Tibial artery (tissue), 4 donors: ENCODE data around the gene UCK2.

Source experiments
- DNase-seq, 2 donors: peaks; one replicate each; pipeline ENCODE4 v3.0.0-alpha.2; 2019
- H3K27ac ChIP-seq, 2 donors: fragments of 200-600 bp; sonication (generic) in 1 of 2; 1 replicate in 1 of 2; 2 replicates in 1 of 2; pipeline ENCODE4 v1.5.1; 2018 to 2019; ENCODE audit warnings: mild to moderate bottlenecking in 1 of 2
- H3K27me3 ChIP-seq, 2 donors: fragments of 200-600 bp; sonication (generic) in 1 of 2; one replicate each; pipeline versions ENCODE4 v1.5.1 to v1.6.0; 2016 to 2019
- H3K36me3 ChIP-seq, 3 donors: fragments of 200-600 bp; sonication (generic) in 2 of 3; one replicate each; pipeline ENCODE4 v1.5.1; 2016 to 2019; ENCODE audit warnings: mild to moderate bottlenecking in 2 of 3
- H3K4me1 ChIP-seq, 4 donors: fragments of 200-600 bp; sonication (generic) in 2 of 4; 1 replicate in 3 of 4; 2 replicates in 1 of 4; pipeline ENCODE4 v1.5.1; 2016 to 2019
- H3K4me3 ChIP-seq, 2 donors: fragments of 200-600 bp; sonication (generic) in 1 of 2; 1 replicate in 1 of 2; 2 replicates in 1 of 2; pipeline ENCODE4 v1.5.1; 2018 to 2019; ENCODE audit warnings: mild to moderate bottlenecking in 2 of 2
- H3K9me3 ChIP-seq, 3 donors: fragments of 200-600 bp; sonication (generic) in 1 of 3; one replicate each; pipeline ENCODE4 v1.5.1; 2016 to 2019
- CTCF ChIP-seq, 2 experiments: fragments of 200-600 bp in 1 of 2; fragments of 450-650 bp in 1 of 2; IDR thresholded peaks; one replicate each; pipeline ENCODE4 v1.5.1; 2017 to 2019; ENCODE audit warnings: antibody characterized with exemption in 2 of 2, mild to moderate bottlenecking in 1 of 2, moderate library complexity in 1 of 2
- intact Hi-C: fragments of 100-400 bp; cut with DNase I; formaldehyde crosslinking; loops from one replicate; pipeline ENCODE4 v1.15.0; 2023; ENCODE audit warnings: low total_unique reads

Gene UCK2

DNA sequence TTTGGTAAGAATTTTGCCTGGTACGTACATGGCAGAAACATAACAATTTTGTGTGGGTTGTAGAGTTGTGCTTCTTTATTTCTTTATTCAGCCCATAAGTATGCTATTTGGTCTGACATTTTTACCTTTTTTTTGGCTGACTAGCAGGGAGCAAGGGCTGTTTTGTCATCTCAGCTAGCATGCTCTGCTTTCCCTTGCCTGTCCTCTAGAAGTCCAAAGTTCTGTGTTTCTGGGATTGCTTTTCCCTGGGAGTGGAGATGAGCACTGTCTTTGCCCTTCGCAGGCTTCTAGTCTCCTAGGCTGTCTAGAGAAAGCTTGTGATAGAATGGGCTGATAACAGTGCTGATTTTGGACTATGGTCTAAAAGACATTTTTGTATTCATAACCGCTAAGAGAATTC, 7.5 kb downstream of the UCK2 start:
- H3K4me1 ChIP-seq, result peaks cover 0 to 9% (median 2%) of the 10 kb centered on the region in 4 donors
- no peak overlapping the region for H3K27ac ChIP-seq
- no peak overlapping the region for H3K4me3 ChIP-seq
- DNase-seq, result no peak
- H3K36me3 ChIP-seq, result no peaks in the 10 kb centered on the region
- H3K9me3 ChIP-seq, result no peaks in the 10 kb centered on the region
- no peaks in the 10 kb centered on the region for H3K27me3 ChIP-seq
- intact Hi-C loops, result loop anchor here (10.0 kb wide), 1 partner anchor 200 kb away; the partner anchor contains the start of gene MGST3
- TF ChIP-seq CTCF (IDR thresholded peaks at IDR 0.05), result no peak

GRCh38 chr1:165836664-165837482, 9.5 kb downstream of the UCK2 start:
- no peak for DNase-seq
- intact Hi-C loops, result loop anchor here (10.0 kb wide), 1 partner anchor 202 kb away; the partner anchor contains the start of gene MGST3

DNA sequence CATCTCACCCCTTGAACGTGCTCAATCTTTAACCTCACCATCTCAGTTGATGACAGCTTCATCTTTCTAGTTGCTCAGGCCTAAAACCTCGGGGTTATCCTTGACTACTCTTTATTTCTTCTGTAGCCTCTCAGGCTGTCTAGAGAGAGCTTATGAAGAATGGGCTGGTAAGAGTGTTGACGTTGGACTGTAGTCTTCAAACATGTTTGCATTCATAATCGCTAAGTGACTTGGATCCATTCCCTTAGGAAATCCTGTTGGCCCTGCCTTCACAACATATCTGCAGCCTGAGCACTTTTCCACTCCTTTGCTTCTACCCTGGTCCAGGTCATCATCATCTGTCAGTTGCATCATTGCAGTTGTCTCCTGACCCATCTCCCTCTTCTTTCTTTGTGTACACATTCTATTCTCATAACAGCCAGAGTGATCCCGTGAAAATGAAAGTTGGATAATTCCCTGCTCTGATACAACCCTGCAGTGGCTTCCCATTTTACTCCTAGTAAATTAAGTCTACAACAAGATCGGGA, 10.5 kb downstream of the UCK2 start:
- Histone ChIP-seq H3K4me1 (peaks cover 0 to 18% (median 4%) of the 10 kb centered on the region in 4 donors), H3K27ac (no peak overlapping the region), H3K9me3 (no peaks in the 10 kb centered on the region), H3K4me3 (no peak overlapping the region), H3K27me3 (no peaks in the 10 kb centered on the region), H3K36me3 (no peaks in the 10 kb centered on the region)
- intact Hi-C loops, result loop anchor here (10.0 kb wide), 1 partner anchor 203 kb away; the partner anchor contains the start of gene MGST3
- DNase-seq, result no peak
- no peak for TF ChIP-seq CTCF (IDR thresholded peaks at IDR 0.05)

More at GRCh38 chr1:165836664-165837482, 9.5 kb downstream of the UCK2 start:
- no peaks in the 10 kb centered on the region for H3K9me3 ChIP-seq
- no peak overlapping the region for H3K27ac ChIP-seq
- no peak for TF ChIP-seq CTCF (IDR thresholded peaks at IDR 0.05)
- peaks cover 0 to 8% (median 2%) of the 10 kb centered on the region in 4 donors for H3K4me1 ChIP-seq
- no peaks in the 10 kb centered on the region for H3K36me3 ChIP-seq
- no peak overlapping the region for H3K4me3 ChIP-seq
- H3K27me3 ChIP-seq, result no peaks in the 10 kb centered on the region

DNA sequence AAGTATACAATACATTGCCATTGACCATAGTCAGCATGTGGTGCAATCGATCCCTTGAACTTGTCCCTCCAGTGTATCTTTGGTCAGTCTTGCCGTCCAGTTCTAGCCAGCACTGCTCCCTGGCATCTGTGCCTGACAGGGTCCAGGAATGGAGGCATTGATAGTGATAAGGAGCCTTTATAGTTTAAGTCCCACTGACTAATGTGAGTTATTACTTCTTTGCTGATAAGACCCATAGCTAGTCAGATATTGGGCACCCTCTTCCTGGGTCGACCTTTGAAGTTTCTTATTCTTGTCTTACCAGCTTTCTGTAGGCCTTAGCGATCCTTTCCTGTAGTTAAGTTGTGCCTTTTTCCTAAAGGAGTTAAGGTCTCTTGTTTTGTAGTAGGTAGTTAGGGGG, 13.0 kb downstream of the UCK2 start:
- TF ChIP-seq CTCF (IDR thresholded peaks at IDR 0.05), result no peak
- H3K4me3 ChIP-seq, result no peak overlapping the region
- H3K27me3 ChIP-seq, result no peaks in the 10 kb centered on the region
- H3K36me3 ChIP-seq, result no peaks in the 10 kb centered on the region
- no peak overlapping the region for H3K27ac ChIP-seq
- no peak for DNase-seq
- H3K4me1 ChIP-seq, result peaks cover 0 to 17% (median 5%) of the 10 kb centered on the region in 4 donors
- no peaks in the 10 kb centered on the region for H3K9me3 ChIP-seq
- intact Hi-C loops, result no loop called here

DNA sequence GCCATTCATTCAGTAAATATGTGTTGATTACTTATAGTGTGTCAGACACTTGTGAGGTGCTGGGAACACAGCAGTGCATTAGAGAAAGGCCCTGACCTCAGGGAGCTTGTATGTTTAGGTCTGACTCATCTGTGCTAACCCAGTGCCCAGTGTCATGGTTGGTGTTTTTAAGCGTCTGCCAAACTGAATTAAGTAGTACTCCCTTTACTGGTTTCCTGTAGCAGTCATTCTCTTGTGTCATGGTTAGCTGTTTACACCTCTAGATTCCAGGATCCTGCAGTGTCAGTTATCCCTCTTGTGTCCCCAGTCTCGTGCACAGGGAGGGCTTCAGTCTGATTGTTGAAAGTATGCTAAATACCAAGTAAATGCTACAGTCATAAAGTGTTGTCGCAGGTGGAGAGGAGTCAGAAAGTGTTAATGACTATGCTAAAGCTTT, 14.2 kb downstream of the UCK2 start:
- Histone ChIP-seq H3K27me3 (no peaks in the 10 kb centered on the region), H3K36me3 (no peaks in the 10 kb centered on the region), H3K9me3 (no peaks in the 10 kb centered on the region), H3K4me3 (no peak overlapping the region), H3K27ac (no peak overlapping the region), H3K4me1 (peaks cover 0 to 17% (median 5%) of the 10 kb centered on the region in 4 donors)
- intact Hi-C loops, result no loop called here
- no peak for DNase-seq
- no peak for TF ChIP-seq CTCF (IDR thresholded peaks at IDR 0.05)
